ENCODE measurements around the gene SLC22A23. TPM values are rescaled to one million over a fixed set of nuclear protein-coding genes. Genes with fewer than 3 reads are reported as not detected.

The SLC22A23 gene
- total RNA-seq, 1 experiment from 2014 or later: 2.7 TPM

DNA sequence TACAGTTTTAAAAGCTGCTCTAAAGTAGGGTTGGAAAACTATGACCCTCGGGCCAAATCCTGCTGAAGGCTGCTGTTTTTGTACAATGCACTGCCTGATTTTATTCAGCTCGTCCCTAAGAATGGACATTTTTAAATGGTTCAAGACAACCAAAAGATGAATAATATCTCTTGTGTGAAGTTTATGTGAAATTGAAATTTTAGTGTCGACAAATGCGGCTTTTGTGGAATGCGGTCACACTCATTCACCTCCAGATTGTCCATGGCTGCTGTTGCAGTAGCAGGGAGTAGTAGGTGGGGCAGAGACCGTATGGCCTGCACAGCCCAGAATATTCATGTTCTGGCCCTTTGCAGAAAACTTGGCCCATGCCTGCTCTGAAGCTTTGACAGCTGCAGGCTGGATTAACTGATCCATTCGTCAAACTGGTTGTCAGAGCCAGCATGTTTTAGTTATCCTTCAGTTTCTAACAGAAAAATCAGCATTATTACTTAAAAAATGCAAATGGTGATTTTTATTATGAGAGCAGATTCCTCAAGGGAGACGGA, 106.5 kb downstream of the SLC22A23 start:
- Histone ChIP-seq H3K4me3 (no peak overlapping the region), H3K27me3 (replicated peaks) (no peaks in the 10 kb centered on the region), H3K4me1 (replicated peaks) (peaks cover 14% of the 10 kb centered on the region), H3K27ac (no peak overlapping the region), H3K9me3 (replicated peaks) (no peaks in the 10 kb centered on the region; the same call in 1 of the 2 replicates), H3K36me3 (no peaks in the 10 kb centered on the region)
- DNase-seq (ENCODE audit: low read depth in 1 of 2, low spot score in 2 of 2): no peak

DNA sequence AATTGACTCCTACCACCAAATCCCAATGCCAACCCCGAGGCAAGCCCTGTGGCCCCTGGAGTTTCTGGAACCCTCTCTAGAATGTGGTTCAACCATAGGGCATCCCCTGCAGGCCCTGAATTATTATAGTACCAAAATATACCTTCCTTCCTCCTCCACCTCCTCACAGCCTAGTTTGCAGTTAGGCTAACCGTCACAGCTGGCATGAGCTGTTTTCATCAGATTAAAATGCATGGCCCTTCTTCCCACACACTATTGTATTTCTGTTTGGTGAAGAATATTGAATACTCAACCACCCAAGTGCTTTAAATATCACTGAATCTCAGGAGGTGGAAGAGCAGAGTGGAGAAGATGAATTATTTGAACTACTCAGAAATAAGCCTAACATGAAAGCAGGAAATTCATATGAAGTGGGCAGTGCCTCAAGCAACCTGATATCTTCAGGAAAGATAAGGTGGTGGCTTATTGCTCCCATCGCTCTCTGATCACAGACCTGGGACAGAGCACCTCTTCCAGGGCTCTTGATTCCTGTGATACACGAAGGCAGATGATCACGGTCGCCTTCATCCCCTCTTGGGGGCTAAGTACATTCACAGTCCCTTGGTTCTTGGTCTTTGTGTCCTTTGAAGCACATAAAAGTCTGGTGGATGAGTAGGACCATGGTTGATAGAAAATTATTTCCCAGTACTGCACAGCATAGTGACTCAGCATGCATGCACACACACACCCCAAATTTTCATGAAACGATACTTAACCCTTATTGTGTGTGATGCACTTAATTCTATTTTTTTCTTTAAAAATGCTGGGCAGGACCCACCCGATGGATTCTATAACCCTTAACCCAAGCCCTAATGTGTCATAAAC, 107.2 kb downstream of the SLC22A23 start:
- no peak overlapping the region for H3K27ac ChIP-seq
- no peak for DNase-seq (ENCODE audit: low read depth in 1 of 2, low spot score in 2 of 2)

DNA sequence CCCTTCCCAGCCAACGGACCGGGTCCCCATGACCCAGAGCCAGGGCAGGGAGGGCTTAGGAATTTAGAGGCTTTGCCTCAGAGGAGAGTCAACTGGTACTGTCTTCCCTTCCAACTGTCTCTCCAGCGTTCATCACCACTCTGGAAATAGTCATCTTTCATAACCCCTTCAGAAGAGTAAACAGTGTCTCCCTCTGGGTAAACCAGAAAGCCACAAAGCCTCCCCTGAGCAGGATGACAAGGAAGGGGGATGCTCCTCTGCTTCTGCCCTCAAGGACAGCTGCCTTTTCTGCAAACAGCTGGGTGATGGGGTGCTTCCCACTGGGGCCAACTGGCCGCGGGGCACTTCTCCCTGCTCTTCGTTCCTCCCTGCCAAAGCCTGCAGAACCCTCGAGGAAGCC, 108.0 kb downstream of the SLC22A23 start:
- H3K9me3 ChIP-seq (replicated peaks): no peaks in the 10 kb centered on the region; the same call in 1 of the 2 replicates
- H3K4me3 ChIP-seq: no peak overlapping the region
- no peak for DNase-seq (ENCODE audit: low read depth in 1 of 2, low spot score in 2 of 2)
- no peak overlapping the region for H3K27ac ChIP-seq
- 0 out of 2 replicates have a peak, but pooled peaks cover 4% of the 10 kb centered on the region for H3K4me1 ChIP-seq (replicated peaks)
- H3K27me3 ChIP-seq (replicated peaks): no peaks in the 10 kb centered on the region
- H3K36me3 ChIP-seq: no peaks in the 10 kb centered on the region

More for the DNA sequence above, 107.2 kb downstream of the SLC22A23 start:
- peaks cover 7% of the 10 kb centered on the region for H3K4me1 ChIP-seq (replicated peaks)
- H3K27me3 ChIP-seq (replicated peaks): no peaks in the 10 kb centered on the region
- no peaks in the 10 kb centered on the region for H3K36me3 ChIP-seq
- no peaks in the 10 kb centered on the region; the same call in 1 of the 2 replicates for H3K9me3 ChIP-seq (replicated peaks)
- no peak overlapping the region for H3K4me3 ChIP-seq

DNA sequence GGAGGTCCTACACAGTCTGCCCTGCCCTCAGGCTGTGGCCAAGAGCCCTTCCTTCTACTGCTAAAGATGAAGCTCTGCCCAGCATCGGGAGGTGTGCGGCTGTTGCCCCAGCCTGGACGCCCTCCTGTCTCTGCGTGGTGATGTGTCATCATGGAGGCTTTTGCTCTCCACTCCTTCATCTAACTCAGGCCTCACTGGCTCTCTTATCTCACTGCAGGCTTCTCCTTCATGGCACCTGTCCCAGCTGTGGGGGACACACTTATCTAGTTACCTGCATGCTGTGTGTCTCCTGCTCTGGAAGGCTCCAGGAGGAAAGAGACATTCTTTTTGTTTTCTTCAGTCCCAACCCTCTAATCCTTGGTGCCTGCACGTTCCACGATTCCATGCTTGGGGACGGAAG, 109.0 kb downstream of the SLC22A23 start:
- Histone ChIP-seq H3K9me3 (replicated peaks) (no peaks in the 10 kb centered on the region; the same call in 1 of the 2 replicates), H3K4me1 (replicated peaks) (0 out of 2 replicates have a peak, but pooled peaks cover 4% of the 10 kb centered on the region), H3K4me3 (no peak overlapping the region), H3K27me3 (replicated peaks) (no peaks in the 10 kb centered on the region), H3K36me3 (no peaks in the 10 kb centered on the region), H3K27ac (no peak overlapping the region)
- DNase-seq (ENCODE audit: low read depth in 1 of 2, low spot score in 2 of 2): no peak

DNA sequence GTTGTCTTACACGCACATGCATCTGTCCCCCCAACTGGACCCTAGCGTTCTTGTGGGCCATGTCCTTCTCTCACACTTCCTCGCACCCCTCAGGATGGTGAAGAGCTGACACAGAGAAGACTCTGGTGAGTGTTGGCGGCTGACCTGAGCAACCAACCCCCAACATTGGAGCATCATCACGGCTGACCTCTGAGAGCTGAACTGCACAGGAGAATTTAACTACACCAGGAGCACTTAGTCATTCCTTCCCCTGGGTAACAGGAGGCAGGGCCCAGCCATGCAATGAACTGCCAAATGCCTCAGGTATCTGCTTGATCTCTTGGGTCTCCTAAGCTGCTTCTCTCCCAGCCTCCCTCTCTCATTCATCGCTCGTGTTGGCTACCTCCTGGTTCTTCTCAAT, 109.6 kb downstream of the SLC22A23 start:
- no peaks in the 10 kb centered on the region; the same call in 1 of the 2 replicates for H3K9me3 ChIP-seq (replicated peaks)
- DNase-seq (ENCODE audit: low read depth in 1 of 2, low spot score in 2 of 2): no peak
- H3K4me1 ChIP-seq (replicated peaks): 0 out of 2 replicates have a peak, but pooled peaks cover 4% of the 10 kb centered on the region
- no peak overlapping the region for H3K27ac ChIP-seq
- H3K4me3 ChIP-seq: no peak overlapping the region
- H3K27me3 ChIP-seq (replicated peaks): no peaks in the 10 kb centered on the region
- H3K36me3 ChIP-seq: no peaks in the 10 kb centered on the region

DNA sequence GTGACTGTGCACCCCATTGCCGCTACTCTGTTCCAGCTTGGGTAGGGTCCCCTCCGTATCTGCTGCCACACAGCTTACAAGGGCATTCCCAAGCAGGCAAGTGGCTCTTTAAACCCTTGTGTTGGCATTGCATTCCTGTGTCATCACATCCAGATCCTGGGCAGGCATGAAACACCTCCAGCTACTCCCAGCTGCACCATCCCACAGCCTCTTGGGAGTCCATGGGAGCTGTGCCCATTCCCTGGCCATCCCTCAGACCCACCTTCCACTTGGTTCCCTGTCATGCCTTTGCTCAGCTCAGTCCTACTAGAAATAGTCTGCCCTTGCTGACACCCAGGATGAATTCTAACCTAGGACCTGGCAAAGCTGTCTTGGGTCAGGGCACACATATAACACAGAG, 110.4 kb downstream of the SLC22A23 start:
- H3K4me3 ChIP-seq: no peak overlapping the region
- no peaks in the 10 kb centered on the region for H3K27me3 ChIP-seq (replicated peaks)
- peaks cover 4% of the 10 kb centered on the region for H3K4me1 ChIP-seq (replicated peaks)
- no peak for DNase-seq (ENCODE audit: low read depth in 1 of 2, low spot score in 2 of 2)
- no peak overlapping the region for H3K27ac ChIP-seq
- no peaks in the 10 kb centered on the region; the same call in 1 of the 2 replicates for H3K9me3 ChIP-seq (replicated peaks)
- no peaks in the 10 kb centered on the region for H3K36me3 ChIP-seq

DNA sequence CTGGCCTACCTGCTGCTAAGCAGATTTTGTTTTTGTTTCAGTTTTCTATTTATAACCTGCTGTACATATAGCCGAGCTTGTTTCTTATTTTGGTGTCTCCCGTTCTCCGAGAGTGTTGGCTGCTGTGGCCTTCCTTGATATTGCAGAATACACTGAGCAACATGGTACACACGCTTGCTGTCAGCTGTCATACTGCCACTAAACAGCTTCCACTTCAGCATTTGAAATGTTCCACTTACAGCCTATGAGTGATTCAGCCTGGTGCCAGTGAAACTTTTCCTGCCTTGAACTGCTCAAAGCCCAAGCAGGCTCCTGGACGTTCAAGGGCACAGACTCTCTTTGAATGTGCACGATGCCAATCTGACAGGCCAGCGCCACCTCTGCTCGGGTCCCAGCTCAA, 111.0 kb downstream of the SLC22A23 start:
- Histone ChIP-seq H3K27me3 (replicated peaks) (no peaks in the 10 kb centered on the region), H3K36me3 (no peaks in the 10 kb centered on the region), H3K27ac (no peak overlapping the region), H3K9me3 (replicated peaks) (no peaks in the 10 kb centered on the region; the same call in 1 of the 2 replicates), H3K4me3 (no peak overlapping the region), H3K4me1 (replicated peaks) (peaks cover 11% of the 10 kb centered on the region)
- no peak for DNase-seq (ENCODE audit: low read depth in 1 of 2, low spot score in 2 of 2)

DNA sequence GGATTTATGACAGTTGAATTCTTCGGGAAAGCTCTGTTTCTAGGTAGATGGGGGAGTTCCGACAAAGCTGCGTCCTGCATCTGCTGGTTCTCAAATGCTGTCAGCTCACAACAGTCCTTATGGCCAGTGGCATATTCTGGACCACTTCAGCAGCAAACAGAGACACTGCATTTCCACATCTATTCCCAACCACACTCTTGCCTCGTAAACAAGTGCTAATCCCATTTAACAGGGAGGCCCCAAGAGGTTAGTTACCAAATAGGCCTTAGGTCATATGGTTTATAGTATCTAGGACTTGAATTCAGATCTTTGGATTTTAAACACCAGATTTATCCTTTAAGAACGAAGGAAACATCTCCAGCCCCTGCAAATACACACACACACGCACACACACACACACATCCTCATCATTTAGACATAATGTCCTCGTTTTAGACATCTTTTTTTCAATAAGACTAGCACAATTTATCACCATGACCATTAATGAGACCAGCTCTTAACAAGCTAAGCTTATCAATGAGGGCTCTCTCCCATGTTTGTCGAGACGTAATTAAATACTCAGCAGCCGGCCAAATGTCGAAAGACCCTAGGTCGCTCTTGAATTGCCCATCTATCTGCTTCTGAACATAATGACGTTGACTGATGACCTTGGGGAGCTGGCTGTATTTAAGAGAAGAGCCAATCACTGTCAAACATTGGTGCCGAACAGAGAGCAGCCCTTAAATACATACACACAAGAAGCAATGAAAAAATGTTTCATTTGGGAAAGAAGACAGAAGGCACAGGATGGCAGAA, 113.6 kb downstream of the SLC22A23 start:
- no peak overlapping the region for H3K27ac ChIP-seq
- H3K36me3 ChIP-seq: no peaks in the 10 kb centered on the region
- no peaks in the 10 kb centered on the region for H3K9me3 ChIP-seq (replicated peaks)
- no peaks in the 10 kb centered on the region for H3K27me3 ChIP-seq (replicated peaks)
- H3K4me3 ChIP-seq: no peak overlapping the region
- H3K4me1 ChIP-seq (replicated peaks): peaks cover 20% of the 10 kb centered on the region
- no peak for DNase-seq (ENCODE audit: low read depth in 1 of 2, low spot score in 2 of 2)

DNA sequence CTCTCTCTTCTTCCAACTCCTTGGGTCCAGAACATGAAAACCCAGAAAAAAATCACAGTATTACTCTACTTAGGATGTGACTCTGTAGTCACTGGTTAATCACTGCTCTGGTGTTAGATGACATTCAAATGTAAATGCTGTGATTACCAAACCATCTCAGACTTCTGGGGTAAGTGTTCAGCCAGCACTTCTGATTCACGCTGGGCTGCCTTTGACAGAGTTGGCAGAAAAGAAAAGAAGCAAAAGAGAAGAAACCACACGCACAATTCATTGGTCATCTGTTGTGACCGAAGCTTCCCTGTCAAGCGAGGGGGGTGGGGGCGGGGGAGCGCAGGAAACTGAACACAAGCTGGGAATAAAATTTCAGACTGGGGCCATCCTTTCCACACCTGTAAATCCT, 115.4 kb downstream of the SLC22A23 start:
- Histone ChIP-seq H3K4me1 (replicated peaks) (peaks cover 33% of the 10 kb centered on the region), H3K27ac (peak overlapping the region; percentile 16; the same call in 1 of the 2 replicates), H3K4me3 (no peak overlapping the region), H3K27me3 (replicated peaks) (no peaks in the 10 kb centered on the region), H3K9me3 (replicated peaks) (no peaks in the 10 kb centered on the region), H3K36me3 (no peaks in the 10 kb centered on the region)
- DNase-seq (ENCODE audit: low read depth in 1 of 2, low spot score in 2 of 2): peak in 1 of 2 experiments; percentile 61

DNA sequence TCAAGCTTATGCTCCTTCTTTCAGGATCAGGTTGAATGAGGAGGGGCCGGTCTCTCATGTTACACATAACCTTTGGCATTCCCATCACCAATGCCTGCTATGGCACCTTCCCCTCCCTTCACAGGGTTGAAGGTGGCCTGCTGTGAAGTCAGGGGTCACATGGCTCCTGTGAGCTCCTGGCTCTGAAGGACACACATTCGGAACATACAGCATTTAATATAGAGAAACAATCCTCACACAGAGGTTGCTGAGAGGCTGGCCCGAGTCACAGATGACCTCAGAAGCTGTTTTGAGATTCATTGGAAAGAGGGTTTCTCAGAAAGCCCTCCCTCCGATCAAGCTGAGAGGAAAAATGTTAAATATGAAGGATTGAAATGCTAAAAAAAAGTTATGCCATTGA, 116.0 kb downstream of the SLC22A23 start:
- Histone ChIP-seq H3K36me3 (no peaks in the 10 kb centered on the region), H3K9me3 (replicated peaks) (no peaks in the 10 kb centered on the region), H3K4me1 (replicated peaks) (peaks cover 33% of the 10 kb centered on the region), H3K4me3 (no peak overlapping the region), H3K27ac (no peak overlapping the region), H3K27me3 (replicated peaks) (no peaks in the 10 kb centered on the region)
- DNase-seq (ENCODE audit: low read depth in 1 of 2, low spot score in 2 of 2): no peak

DNA sequence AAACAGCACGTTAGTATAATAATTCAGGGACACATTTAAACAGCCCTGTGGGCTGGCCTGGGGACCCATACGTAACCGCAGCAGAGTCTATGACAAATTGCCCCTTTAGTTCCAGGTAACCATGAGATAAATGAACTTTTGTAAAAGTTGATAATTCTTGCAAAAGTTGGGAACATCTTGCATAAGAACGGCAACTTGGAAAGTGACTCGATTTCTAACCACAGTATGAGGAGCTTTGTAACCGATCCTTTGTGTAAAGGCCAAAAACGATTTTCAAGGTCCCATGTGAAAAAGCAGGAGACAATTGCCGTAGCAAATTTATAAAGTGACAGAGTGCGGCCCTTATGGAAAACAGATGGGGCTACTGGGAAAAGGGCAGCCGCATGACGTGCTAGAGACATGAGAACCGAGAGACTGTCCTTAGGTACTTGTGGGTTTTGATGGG, 116.5 kb downstream of the SLC22A23 start:
- Histone ChIP-seq H3K27ac (no peak overlapping the region), H3K4me3 (no peak overlapping the region), H3K9me3 (replicated peaks) (no peaks in the 10 kb centered on the region), H3K4me1 (replicated peaks) (peaks cover 33% of the 10 kb centered on the region), H3K36me3 (no peaks in the 10 kb centered on the region), H3K27me3 (replicated peaks) (no peaks in the 10 kb centered on the region)
- DNase-seq (ENCODE audit: low read depth in 1 of 2, low spot score in 2 of 2): no peak

DNA sequence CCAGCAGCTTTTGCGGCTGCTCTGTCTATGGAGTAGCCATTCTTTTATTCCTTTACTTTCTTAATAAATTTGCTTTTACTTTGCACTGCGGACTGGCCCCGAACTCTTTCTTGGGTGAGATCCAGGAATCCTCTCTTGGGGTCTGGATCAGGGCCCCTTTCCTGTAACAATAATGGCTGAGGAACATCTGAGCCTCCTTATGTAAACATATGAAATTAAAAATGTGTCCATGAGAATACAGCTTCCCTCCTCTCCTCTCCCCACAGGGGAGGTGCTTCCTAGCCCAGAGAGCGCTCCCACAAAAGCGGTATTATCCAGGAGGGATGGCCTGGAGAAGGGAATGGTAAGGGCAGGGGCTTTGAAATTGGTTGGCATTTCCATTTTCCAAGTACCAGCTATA, 117.0 kb downstream of the SLC22A23 start:
- Histone ChIP-seq H3K27me3 (replicated peaks) (no peaks in the 10 kb centered on the region), H3K36me3 (no peaks in the 10 kb centered on the region), H3K4me1 (replicated peaks) (peaks cover 33% of the 10 kb centered on the region), H3K27ac (no peak overlapping the region), H3K4me3 (no peak overlapping the region), H3K9me3 (replicated peaks) (no peaks in the 10 kb centered on the region)
- DNase-seq (ENCODE audit: low read depth in 1 of 2, low spot score in 2 of 2): no peak

DNA sequence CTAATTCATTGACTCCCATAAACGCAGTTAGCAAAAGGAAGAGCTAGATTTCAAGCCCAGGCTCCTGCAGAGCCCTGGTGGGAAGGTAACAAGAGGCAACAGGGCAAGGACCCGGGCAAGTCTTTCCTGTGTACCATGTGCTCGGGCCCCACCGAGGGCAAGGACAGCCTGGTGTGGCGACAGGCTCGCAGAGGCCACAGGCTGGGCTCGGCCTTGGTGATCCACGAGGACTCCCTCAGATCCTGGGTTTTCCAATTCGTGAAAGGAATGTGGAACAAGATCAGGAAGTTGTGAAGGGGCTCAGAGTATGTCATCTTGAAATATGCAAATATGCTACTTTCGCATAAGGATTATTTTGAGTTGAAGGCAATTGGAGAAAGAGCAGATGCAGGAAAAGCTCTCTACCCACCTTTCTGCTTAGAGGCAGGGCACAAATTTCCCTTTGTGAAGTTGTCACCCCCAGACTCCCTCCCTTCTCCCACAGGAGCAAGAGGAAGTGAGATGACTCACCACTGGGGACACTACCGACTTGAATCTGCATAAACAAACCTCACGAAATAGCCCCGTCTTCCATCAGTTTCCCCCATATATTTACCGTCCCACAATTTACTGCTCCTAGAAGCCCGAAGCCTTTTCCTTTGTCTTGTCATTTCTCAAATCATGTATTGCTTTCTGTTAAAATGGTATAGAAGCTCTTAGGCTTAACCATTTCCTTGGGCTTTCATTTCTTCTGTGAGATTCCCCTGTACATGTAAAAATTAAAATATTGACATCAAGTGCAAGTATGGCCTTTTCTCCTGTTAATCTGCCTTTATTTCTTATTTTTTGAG, 119.1 kb downstream of the SLC22A23 start:
- Histone ChIP-seq H3K27me3 (replicated peaks) (no peaks in the 10 kb centered on the region), H3K9me3 (replicated peaks) (no peaks in the 10 kb centered on the region)

More for the DNA sequence above, 119.1 kb downstream of the SLC22A23 start:
- Histone ChIP-seq H3K4me3 (no peak overlapping the region), H3K27ac (peak overlapping the region; percentile 69), H3K4me1 (replicated peaks) (peaks cover 33% of the 10 kb centered on the region), H3K36me3 (no peaks in the 10 kb centered on the region)
- peak; percentile 69 to 79 for DNase-seq (ENCODE audit: low read depth in 1 of 2, low spot score in 2 of 2)

Data from SJSA1 (cell line).